GM10248 (cell line): ENCODE data around the gene ZFHX2.

Experiments
- CTCF ChIA-PET: fragments of 300-600 bp; sonication (Branson Sonifier 250); formaldehyde crosslinking; extraction: SDS; loops from one replicate; lab custom pipeline; 2021; ENCODE audit warnings: antibody characterized with exemption; lab: Yijun Ruan, JAX
- POLR2A ChIA-PET: fragments of 350-650 bp; sonication (Branson Sonifier 250); formaldehyde crosslinking; extraction: SDS; loops from one replicate; lab custom pipeline; 2020; ENCODE audit warnings: antibody characterized with exemption; lab: Yijun Ruan, JAX
- DNase-seq: peaks from one replicate; pipeline ENCODE4 v3.0.0; 2012; ENCODE audit errors: extremely low spot score
- CTCF ChIP-seq: IDR thresholded peaks from 2 replicates; pipeline ENCODE4 v1.5.1; 2012; ENCODE audit warnings: mild to moderate bottlenecking, low read depth; ENCODE audit errors: extremely low read depth, missing control alignments, control extremely low read depth

ZFHX2 gene

GRCh38 chr14:23513005-23513817, 38.4 kb downstream of the ZFHX2 start:
- no peak for TF ChIP-seq CTCF
- ChIA-PET POLR2A (no interaction called here), CTCF (interaction anchor here (2.7 kb wide), 1 partner anchor 26 kb away, joined by 9 read pairs; no protein-coding TSS in a partner anchor)
- no peak for DNase-seq

DNA sequence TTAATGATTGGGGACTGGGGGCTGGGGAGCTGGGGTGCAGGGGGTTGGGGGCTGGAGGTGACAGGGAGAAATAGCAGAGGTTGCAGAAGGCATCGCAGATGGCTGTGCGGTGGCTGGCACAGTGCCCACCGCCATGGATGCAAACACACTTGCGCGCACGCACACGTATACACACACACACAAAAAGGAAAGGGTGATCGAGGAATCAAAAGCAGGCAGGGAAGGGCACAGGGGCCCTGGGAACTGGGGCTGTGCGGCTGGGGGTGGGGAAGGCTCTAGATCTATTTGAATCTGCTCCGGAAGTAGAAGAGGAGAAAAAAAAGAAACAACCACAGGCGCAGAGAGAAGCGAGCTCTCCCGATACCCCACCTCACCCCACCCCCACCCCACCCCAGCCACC, 39.4 kb downstream of the ZFHX2 start:
- POLR2A ChIA-PET = no interaction called here
- DNase-seq = no peak
- CTCF ChIA-PET = interaction anchor here (2.7 to 5.2 kb wide), 2 partner anchors 17 to 27 kb away, joined by 9 to 24 read pairs; no protein-coding TSS in a partner anchor
- no peak for TF ChIP-seq CTCF

DNA sequence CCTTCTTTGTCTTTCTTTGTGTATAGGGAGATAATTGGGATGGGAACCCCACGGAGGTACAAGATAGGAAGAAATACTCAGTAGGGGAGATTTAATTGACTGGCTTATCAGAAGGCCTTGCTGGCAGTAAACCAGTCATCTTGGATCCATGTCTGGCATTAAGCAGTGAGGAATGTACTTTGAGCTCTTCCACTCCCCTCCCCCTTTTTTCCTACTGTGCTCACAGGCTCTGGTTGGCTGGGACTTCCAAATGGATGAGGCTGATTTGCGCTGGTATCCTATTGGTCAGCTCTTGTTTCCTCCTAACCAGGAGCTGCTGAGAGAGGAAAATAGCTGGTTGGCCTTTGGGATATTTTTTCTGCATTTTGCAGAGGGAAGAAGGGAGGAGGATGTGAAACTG, 57.3 kb downstream of the ZFHX2 start:
- DNase-seq = no peak
- ChIA-PET CTCF (interaction anchor here (2.4 to 4.8 kb wide), 3 partner anchors 10 to 17 kb away, joined by 11 to 30 read pairs (median 24); no protein-coding TSS in a partner anchor), POLR2A (no interaction called here)
- no peak for TF ChIP-seq CTCF

- TF ChIP-seq CTCF = no peak
- POLR2A ChIA-PET = no interaction called here
- CTCF ChIA-PET = interaction anchor here (1.1 to 4.8 kb wide), 2 partner anchors 16 to 47 kb away, joined by 3 to 30 read pairs; no protein-coding TSS in a partner anchor
- DNase-seq = no peak
Measured at GRCh38 chr14:23492618-23493272, 58.8 kb downstream of the ZFHX2 start.

DNA sequence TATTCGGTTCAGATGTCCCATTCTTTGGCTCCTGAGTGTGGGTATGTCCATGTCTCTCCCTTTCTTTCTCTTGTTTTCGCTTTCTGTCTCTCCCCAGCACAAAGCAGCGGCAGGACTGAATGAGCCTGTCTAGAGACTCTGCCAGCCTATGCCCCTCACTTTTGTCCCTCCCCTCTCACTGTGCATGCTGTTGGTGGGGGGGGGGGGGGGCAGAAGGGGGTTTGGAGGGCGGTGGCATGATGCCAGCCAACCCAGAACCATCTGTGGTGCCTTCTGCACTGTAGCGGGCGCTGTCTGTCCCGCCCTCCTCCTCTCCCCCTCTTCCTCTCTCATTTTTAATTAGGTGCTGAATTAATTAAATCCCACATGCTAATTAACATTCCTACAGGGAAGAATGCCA, 64.3 kb downstream of the ZFHX2 start:
- POLR2A ChIA-PET = no interaction called here
- CTCF ChIA-PET = interaction anchor here (1.0 to 14.1 kb wide), 3 partner anchors 12 to 75 kb away, joined by 4 to 497 read pairs (median 4); partner anchors contain the start of genes AP1G2 and THTPA

More for the DNA sequence above, 64.3 kb downstream of the ZFHX2 start:
- TF ChIP-seq CTCF = no peak
- DNase-seq = no peak
